Stromal cell of bone marrow (primary cell): ENCODE measurements around the gene P2RY8.
"Not testable (repeated sequence)": the region's sequence is repeated elsewhere in the genome, so short reads cannot be mapped to it uniquely, and the experiment has no call there.

Experiments used
- DNase-seq: peaks from one replicate; pipeline ENCODE4 v3.0.0-alpha.2; 2012; ENCODE audit warnings: low read depth

The P2RY8 gene

DNA sequence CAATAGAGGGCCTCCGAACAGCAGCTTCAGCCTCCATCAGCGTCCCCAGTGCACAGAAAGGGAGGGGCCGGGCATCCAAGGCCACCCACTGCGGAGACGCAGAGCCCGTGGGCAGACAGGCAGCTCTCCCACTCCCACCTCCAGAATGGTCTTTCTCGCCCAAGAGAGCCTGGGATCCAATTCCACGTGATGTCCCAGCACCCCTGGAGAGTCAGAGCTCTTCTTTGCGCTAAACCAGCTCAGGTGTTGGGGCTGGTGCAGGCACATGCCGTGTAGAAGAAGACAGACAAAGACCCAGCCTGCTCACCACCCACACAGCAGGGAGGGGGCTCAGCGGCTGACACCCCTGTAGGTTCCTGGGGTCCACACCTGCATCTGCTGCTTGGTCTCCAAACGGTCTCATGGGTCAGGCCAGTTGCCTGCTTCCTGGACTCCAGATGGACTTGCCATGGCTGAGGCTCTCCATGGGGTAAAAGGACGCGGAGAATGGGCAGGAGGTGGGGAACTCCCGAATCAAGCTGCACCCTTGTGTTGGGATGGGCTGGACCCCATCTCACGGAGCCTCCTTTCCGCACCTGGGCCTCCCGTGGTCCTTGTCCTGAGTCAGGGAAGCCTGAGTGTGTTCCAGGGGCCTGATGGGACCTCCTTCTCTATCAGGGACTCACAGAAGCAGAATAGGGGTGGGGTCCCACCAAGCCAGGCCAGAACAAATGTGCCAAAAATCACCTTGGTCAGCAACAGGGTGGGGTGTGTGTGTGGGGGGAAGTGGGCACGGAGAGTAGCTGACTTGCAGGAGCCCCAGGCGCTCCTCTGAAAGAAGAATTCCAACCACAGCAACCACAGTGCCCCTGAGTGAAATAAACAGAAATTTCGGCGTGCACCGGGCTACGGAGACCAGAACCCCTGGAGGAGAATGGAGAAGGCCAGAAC lies 72.7 kb downstream of the P2RY8 start:
- no peak for DNase-seq

DNA sequence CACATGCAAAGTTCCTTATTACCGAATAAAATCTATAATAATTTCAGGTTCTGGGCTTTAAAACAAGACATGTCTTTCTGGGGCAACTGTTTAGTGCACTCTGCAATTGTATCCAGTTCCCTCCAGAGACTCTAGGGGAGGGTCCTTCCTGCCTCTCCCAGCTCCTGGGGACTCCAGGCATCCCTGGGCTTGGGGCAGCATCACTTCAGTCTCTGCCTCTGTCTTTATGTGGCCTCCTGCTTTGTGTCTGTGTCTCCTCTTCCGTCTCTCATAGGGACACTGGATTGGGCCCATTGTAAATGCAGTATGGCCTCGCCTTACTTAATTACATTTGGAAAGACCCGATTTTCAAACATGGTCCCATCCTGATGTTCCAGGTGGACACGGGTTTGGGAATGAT lies 73.4 kb downstream of the P2RY8 start:
- DNase-seq, result no peak

DNA sequence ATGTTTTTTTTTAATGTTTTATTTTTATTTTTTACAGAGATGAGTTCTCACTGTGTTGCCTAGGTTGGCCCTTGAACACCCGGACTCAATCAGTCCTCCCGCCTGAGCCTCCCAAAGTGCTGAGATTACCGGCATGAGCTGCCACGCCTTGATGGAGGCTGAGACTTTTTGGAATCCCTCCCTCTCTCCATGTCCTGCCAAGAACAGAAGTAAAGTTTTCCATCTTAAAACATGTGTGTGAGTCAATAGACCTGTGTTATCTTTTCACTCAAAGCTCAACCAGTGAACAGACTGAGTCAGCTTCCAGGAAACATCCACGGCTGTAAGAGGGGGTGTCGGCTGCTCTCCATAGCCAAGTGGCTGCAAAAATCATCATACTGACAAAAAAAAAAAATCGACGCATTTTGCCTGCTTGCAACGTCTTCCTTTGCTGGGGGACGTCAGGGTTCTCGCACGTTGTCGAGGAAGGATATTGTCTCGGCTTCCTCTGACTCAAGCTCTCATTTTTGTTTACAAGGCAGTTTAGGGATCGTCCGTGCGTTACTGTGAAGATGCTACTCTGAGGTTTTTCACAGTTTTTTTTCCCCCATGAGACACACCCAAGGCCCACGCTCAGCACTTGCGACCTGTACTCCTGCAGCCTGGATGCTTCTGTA lies 74.3 kb downstream of the P2RY8 start:
- peak; percentile 66 for DNase-seq

DNA sequence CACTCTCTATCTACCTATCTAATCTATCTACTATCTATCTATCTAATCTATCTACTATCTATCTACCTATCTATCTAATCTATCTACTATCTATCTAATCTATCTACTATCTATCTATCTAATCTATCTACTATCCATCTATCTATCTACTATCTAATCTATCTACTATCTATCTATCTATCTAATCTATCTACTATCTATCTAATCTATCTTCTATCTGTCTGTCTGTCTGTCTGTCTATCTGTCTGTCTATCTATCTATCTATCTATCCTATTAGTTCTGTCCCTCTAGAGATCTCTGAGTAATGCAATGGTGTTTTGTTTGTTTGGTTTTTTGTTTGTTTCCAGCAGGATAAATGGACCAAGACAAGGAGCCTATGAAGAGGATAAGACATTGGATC lies 74.9 kb downstream of the P2RY8 start:
- DNase-seq, result no peak

DNA sequence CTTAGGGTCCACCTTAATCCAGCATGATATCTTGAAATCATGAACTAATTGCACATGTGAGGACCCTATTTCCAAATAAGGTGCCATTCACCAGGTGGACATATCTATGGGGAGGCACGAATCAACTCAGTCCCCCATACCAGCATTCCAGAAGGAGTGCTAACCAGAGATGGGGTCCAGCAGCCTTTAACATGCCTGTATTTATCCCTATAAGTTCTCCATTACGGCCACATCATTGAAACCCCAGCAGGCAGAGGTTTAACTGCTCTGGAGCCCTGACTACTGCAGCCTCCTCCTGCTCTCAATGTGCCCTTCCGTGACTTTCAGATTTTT lies 81.1 kb downstream of the P2RY8 start:
- no peak for DNase-seq

DNA sequence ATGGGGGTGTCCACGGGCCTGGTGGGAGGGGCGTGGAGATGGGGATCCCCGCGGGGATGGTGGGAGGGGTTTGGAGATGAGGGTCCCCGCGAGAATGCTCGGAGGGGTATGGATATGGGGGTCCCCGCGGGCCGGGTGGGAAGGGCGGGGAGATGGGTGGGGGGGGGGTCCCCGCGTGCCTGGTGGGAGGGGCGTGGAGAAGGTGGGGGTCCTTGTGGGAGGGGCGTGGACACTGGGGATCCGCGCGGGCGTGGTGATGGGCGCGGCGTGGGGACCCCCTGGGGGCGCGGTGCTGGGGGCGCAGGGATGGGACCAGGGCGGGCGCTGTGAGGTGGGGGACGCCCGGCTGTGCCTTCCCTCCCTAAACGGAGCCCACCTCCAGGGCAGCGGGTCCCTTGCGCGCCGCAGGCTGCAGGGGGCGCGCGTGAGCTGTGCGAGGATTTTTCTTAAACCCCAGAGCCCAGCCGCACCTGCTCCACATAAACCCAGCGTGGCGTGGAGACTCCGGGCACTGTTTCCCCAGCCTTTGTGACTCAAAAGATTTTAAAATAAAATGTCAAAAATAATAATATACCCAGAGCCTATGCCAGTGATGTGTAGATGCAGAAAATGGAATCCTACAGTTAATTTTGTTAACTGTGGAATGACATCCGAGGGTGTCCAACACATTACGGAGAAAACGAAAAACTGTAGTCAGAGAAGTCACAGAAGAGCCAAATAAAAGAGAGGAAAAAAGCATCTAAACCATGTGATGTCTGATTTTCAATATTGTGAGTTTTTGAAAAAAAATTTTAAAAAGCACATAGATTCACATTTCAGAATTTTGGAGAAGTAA lies 82.8 kb downstream of the P2RY8 start:
- DNase-seq, result peak; percentile 51

DNA sequence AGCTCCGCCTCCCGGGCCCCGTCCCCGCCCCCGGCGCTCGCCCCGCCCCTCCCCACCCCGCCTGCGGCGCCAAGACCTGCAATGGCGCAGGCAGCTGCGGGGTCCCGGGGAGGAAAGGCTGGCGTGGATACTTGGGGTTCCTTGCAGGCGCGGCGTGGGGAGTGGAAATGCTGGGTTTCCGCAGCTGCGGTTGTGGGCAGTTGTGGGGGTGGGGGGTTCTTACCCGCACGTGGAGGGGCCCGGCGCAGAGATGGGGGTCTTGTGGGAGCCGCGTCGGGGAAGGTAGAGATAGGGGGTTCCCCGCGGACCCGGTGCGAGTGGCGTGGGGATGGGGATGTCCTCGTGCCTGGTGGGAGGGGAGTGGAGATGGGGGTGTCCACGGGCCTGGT lies 83.6 kb downstream of the P2RY8 start:
- DNase-seq, result no peak

DNA sequence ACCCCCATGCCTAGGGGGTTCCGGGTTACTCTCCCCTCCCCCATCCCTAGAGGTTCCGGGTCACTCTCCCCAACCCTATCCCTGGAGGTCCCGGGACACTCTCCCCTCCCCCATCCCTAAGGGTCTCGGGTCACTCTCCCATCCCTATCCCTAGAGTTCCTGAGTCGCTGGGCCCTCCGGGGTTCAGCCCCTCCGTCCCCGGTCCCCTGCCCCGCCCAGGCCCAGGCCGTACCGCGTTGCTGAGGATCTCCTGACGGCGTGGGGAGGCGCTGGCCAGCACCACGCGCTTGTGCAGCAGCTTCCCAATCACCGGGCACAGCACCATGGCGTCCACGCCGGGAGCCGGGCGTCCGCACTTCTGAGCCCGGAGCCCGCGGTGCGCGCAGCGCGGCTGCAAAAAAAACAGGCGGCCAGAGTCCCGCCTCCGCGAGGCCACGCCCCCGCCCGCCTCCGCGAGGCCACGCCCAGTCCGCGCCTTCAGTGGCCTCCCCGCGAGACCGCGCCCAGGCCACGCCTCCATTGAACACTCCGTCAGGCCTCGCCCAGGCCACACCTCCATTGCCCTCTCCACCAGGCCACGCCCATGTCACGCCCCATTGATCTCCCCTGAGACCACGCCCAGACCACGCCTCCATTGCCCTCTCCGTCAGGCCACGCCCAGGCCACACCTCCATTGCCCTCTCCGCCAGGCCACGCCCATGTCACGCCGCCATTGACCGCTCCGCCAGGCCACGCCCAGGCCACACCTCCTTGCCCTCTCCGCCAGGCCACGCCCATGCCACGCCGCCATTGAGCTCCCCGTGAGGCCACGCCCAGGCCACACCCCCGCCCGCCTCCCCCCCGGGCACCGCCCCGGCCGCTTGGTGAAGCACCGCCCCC lies 84.2 kb downstream of the P2RY8 start, which contains the start of gene ASMTL:
TSS of gene ASMTL (minus strand) at position 394 of the 879 bp plus-strand sequence. CDS start at position 325, 69 bp downstream.
- peak; percentile 89 for DNase-seq

DNA sequence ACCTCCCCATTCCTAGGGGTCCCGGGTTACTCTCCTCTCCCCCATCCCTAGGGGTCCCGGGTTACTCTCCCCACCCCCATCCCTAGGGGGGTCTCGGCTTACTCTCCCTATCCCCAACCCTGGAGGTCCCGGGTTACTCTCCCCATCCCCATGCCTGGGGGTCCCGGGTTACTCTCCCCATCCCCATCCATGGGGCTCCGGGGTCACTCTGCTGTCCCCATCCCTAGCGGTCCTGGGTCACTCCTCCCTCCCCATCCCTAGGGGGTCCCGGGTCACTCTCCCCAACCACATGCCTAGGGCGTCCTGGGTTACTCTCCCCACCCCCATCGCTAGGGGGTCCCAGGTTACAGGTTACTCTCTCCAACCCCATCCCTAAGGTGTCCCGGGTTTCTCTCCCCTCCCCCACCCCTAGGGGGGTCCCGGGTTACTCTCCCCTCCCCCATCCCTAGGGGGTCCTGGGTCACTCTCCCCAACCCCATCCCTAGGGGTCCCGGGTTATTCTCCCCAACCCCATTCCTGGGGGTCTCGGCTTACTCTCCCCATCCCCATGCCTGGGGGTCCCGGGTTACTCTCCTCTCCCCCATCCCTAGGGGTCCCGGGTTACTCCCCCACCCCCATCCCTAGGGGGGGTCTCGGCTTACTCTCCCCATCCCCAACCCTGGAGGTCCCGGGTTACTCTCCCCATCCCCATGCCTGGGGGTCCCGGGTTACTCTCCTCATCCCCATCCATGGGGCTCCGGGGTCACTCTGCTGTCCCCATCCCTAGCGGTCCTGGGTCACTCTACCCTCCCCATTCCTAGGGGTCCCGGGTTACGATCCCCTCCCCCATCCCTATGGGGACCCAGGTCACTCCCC lies 85.1 kb downstream of the P2RY8 start:
- DNase-seq, result no peak

DNA sequence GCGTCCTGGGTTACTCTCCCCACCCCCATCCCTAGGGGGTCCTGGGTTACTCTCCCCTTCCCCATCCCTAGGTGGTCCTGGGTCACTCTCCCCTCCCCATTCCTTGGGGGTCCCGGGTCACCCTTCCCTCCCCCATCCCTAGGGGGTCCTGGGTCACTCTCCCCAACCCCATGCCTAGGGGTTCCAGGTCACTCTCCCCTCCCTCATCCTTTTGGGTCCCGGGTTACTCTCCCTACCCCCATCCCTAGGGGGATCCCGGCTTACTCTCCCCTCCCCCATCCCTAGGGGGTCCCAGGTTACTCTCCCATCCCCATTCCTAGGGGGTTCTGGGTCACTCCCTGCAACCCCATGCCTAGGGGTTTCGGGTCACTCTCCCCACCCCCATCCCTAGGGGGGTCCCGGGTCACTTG lies 85.7 kb downstream of the P2RY8 start:
- DNase-seq, result no peak

DNA sequence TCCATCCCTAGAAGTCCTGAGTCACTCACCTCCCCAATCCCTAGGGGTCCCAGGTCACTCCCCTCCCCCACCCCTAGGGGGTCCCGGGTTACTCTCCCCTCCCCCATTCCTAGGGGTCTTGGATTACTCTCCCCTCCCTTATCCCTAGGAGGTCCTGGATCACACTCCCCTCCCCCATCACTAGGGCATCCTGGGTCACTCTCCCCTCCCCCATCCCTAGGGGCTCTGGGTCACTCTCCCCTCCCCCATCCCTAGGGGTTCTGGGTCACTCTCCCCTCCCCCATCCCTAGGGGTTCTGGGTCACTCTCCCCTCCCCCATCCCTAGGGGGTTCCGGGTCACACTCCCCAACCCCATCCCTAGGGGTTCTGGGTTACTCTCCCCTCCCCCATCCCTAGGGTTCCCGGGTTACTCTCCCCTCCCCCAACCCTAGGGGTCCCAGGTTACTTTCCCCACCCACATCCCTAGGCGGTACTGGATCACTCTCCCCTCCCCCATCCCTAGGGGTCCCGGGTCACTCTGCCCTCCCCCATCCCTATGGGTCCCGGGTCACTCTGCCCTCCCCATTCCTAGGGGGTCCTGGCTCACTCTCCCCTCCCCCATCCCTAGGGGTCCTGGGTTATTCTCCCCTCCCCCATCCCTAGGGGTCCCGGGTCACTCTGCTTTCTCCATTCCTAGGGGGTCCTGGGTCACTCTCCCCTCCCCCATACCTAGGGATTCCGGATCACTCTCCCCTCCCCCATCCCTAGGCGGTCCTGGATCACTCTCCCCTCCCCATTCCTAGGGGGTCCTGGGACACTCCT lies 86.4 kb downstream of the P2RY8 start:
- no peak for DNase-seq

DNA sequence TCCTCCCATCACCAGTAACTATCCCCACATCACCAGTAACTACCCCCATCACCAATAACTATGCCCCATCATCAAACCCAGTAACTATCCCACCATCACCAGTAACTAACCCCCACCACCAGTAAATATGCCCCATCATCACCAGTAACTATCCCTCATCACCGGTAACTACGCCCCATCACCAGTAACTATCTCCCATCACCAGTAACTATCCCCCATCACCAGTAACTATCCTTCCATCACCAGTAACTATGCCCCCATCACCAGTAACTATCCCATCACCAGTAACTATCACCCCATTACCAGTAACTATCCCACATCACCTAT lies 87.2 kb downstream of the P2RY8 start:
- DNase-seq, result no peak

DNA sequence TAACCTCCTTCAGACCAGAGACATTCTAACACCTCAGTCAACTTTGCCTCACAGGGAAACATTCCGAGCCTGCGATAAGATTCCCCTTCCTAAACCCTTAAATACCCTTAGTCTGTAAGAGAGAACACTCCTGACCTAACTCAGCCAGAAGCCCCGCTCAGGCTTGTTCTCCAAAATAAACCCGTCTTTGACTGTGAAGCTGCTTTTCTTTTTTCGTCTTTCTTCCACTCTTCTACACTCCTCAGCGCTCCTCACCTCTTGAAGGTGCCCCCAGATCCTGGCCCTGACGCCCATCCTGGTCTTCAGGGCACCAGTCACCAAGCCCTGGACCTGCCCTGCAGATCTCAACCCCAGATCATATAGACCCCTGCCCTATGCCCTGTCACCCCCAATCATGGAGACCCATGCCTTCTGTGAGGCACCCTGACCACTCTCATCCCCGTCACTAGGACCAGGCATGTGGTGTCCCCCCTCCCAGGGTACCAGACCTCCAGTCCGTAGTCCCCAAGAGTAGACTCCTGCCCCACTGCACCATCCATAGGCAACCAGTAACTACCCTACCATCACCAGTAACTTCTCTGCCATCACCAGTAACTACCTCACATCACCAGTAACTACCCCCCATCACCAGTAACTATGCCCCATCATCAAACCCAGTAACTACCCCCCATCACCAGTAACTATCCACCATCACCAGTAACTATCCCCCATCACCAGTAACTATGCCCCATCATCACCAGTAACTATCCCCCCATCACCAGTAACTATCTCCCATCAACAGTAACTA lies 87.8 kb downstream of the P2RY8 start:
- DNase-seq, result no peak

DNA sequence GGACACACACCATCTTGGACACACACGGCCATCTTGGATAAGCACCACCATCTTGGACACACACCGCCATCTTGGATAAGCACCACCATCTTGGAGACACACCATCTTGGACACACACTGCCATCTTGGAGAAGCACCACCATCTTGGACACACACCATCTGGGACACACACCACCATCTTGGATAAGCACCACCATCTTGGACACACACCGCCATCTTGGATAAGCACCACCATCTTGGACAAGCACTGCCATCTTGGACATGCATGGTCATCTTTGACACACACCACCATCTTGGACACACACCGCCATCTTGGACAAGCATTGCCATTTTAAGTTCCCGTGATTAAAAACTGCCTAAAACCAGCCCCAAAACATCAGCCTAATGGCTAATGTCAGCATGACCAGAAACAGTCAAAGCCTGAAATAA lies 88.4 kb downstream of the P2RY8 start:
- not testable (repeated sequence) for DNase-seq

DNA sequence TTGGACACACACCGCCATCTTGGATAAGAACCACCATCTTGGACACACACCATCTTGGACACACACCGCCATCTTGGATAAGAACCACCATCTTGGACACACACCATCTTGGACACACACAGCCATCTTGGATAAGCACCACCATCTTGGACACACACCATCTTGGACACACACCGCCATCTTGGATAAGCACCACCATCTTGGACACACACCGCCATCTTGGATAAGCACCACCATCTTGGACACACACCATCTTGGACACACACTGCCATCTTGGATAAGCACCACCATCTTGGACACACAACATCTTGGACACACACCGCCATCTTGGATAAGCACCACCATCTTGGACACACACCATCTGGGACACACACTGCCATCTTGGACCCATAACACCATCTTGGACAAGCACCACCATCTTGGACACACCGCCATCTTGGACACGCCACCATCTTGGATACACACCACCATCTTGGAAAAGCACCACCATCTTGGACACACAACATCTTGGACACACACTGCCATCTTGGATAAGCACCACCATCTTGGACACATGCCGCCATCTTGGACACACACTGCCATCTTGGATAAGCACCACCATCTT lies 88.9 kb downstream of the P2RY8 start:
- DNase-seq, result not testable (repeated sequence)

DNA sequence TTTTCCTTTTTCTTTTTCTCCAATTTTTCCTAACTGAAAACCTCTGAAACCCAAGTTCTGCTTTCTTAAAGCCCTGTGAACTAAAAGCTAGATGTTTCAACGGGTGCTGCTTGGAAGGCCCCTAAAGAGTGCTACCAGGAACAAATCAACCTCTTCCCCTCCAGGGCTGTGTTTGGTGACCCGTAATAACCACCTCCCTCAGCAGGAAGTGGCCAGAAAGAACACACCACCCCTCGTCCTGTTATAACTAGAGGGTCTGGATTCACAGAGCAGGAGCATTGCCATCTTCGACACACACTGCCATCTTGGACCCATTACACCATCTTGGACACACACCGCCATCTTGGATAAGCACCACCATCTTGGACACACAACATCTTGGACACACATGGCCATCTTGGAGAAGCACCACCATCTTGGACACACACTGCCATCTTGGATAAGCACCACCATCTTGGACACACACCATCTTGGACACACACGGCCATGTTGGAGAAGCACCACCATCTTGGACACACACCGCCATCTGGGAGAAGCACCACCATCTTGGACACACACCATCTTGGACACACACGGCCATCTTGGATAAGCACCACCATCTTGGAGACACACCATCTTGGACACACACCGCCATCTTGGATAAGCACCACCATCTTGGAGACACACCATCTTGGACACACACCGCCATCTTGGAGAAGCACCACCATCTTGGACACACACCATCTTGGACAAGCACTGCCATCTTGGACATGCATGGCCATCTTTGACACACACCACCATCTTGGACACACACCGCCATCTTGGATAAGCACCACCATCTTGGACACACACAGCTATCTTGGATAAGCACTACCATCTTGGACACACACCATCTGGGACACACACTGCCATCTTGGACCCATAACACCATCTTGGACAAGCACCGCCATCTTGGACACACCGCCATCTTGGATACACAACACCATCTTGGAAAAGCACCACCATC lies 89.7 kb downstream of the P2RY8 start:
- not testable (repeated sequence) for DNase-seq
